Fibroblast of the aortic adventitia (primary cell): ENCODE data around the gene TMEM255B. TPM values are rescaled to one million over a fixed set of nuclear protein-coding genes. Genes with fewer than 3 reads are reported as not detected.

Source experiments
- DNase-seq: peaks from one replicate; pipeline ENCODE4 v3.0.0-alpha.2; 2010; ENCODE audit warnings: low read depth
- H3K4me3 ChIP-seq: 2 replicates; pipeline ENCODE4 v1.5.1; 2011; ENCODE audit warnings: low read depth, mild to moderate bottlenecking, control low read depth, low read length, moderate library complexity
- CTCF ChIP-seq: IDR thresholded peaks from 2 replicates; pipeline ENCODE4 v1.5.1; 2011; ENCODE audit warnings: mild to moderate bottlenecking, low read length, control low read depth, inconsistent platforms; ENCODE audit not compliant: insufficient read depth
- total RNA-seq: library from RNA; depleted of rRNA; stranded (reverse); fragments of >200 nt; gene quantifications from 2 replicates; pipeline ENCODE4 v1.2.3, GENCODE V29; 2012; ENCODE audit warnings: low replicate concordance

Gene TMEM255B
- total RNA-seq, 1 donor: not detected

- no peak overlapping the region for H3K4me3 ChIP-seq
- no peak for TF ChIP-seq CTCF
- no peak for DNase-seq
These were observed 61.0 kb downstream of the TMEM255B start for GRCh38 chr13:113819731-113820715.

- peak overlapping the region; percentile 17 for H3K4me3 ChIP-seq
- peak; percentile 97 for DNase-seq
- peak; percentile 3 for TF ChIP-seq CTCF
These were observed 62.0 kb downstream of the TMEM255B start for GRCh38 chr13:113820813-113821651.

GRCh38 chr13:113821847-113822246 lies 62.8 kb downstream of the TMEM255B start:
- no peak overlapping the region for H3K4me3 ChIP-seq
- no peak for DNase-seq
- TF ChIP-seq CTCF: no peak

GRCh38 chr13:113822266-113822665 lies 63.2 kb downstream of the TMEM255B start:
- H3K4me3 ChIP-seq: no peak overlapping the region
- no peak for DNase-seq
- no peak for TF ChIP-seq CTCF

GRCh38 chr13:113822956-113823744 lies 64.1 kb downstream of the TMEM255B start:
- DNase-seq: no peak
- H3K4me3 ChIP-seq: no peak overlapping the region
- no peak for TF ChIP-seq CTCF

GRCh38 chr13:113823771-113824170 lies 64.7 kb downstream of the TMEM255B start:
- DNase-seq: no peak
- no peak overlapping the region for H3K4me3 ChIP-seq
- TF ChIP-seq CTCF: no peak
